PFSK-1 (cell line): ENCODE results near the gene ZC3H10.

ENCODE experiments used
- POLR2AphosphoS5 ChIP-seq: IDR thresholded peaks from 2 replicates; pipeline ENCODE4 v1.6.1; 2012; ENCODE audit warnings: low read depth, mild to moderate bottlenecking, control low read depth, low read length, moderate library complexity
- REST ChIP-seq, 2 experiments: IDR thresholded peaks; 2 replicates each; pipeline versions ENCODE4 v1.6.1 to v1.8.0; 2011 to 2012; ENCODE audit warnings: low read depth in 2 of 2, low read length in 2 of 2, control low read depth in 1 of 2, inconsistent platforms in 1 of 2, mild to moderate bottlenecking in 1 of 2, moderate library complexity in 1 of 2; ENCODE audit not compliant: insufficient read depth in 1 of 2
- TAF1 ChIP-seq: IDR thresholded peaks from 2 replicates; pipeline ENCODE4 v1.6.1; 2012; ENCODE audit warnings: low read length, control low read depth, borderline replicate concordance; ENCODE audit not compliant: insufficient read depth

- no peak for TF ChIP-seq REST (IDR thresholded peaks at IDR 0.05; ENCODE audit: insufficient read depth in 1 of 2, low read depth in 2 of 2, low read length in 2 of 2)
- TF ChIP-seq POLR2AphosphoS5, result no peak
- TF ChIP-seq TAF1, result no peak
Observed at GRCh38 chr12:56134897-56135296, 16.8 kb downstream of the ZC3H10 start.
